GM23338 (cell line): ENCODE data around the gene TXNL4A.

Source experiments
- CREB1 ChIP-seq: fragments of 250-450 bp; sonication (Bioruptor Pico); IDR thresholded peaks from 2 replicates; pipeline ENCODE4 v1.5.0; 2020; ENCODE audit warnings: low read depth, mild to moderate bottlenecking, moderate library complexity
- EZH2 ChIP-seq: fragments of 200-600 bp; sonication (generic); IDR thresholded peaks from one replicate; pipeline ENCODE4 v1.8.0; 2017; ENCODE audit warnings: antibody characterized with exemption, mild to moderate bottlenecking, low read depth; ENCODE audit not compliant: unreplicated experiment
- NANOG ChIP-seq: IDR thresholded peaks from 2 replicates; pipeline ENCODE4 v1.6.1; 2016; ENCODE audit warnings: antibody characterized with exemption, borderline replicate concordance
- POLR2AphosphoS5 ChIP-seq: IDR thresholded peaks from 2 replicates; pipeline ENCODE4 v1.6.1; 2016; ENCODE audit warnings: antibody characterized with exemption, low read depth
- TF ChIP-seq, protein P1 (sequence below), 2 experiments: fragments of 200-600 bp in 1 of 2; sonication (generic) in 1 of 2; conservative IDR thresholded peaks; 2 replicates each; pipeline versions ENCODE4 v1.5.1 to v1.6.1; 2016 to 2017; ENCODE audit warnings: antibody characterized with exemption in 2 of 2, low read depth in 2 of 2, mild to moderate bottlenecking in 2 of 2, moderate library complexity in 1 of 2
- TF ChIP-seq, protein P2 (sequence below): IDR thresholded peaks from 2 replicates; pipeline ENCODE4 v1.6.1; 2016; ENCODE audit warnings: antibody characterized with exemption
- TF ChIP-seq, protein P3 (sequence below): fragments of 250-450 bp; sonication (Bioruptor Pico); IDR thresholded peaks from 2 replicates; pipeline ENCODE4 v1.5.0; 2020; ENCODE audit warnings: mild to moderate bottlenecking, moderate library complexity

DNA sequence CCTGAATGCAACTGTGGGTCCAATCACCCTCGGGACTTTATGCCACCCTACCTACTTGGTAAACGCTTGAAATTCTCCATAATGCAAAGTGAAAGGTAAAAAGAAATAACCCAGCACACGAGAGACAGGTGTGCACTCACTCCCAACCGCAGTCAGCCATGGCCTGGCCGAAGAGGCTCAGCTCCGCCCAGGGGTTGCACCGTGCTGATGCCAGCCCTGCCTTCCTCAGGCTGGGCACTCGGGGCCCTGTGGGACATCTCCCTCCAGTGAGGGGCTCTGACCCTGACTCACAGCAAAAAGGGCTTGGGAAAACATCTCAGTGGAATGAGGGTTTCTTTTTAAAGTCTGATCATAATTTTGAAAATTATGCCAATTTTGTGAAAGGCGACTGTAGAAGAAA is 50.2 kb downstream of the TXNL4A start:
- TF ChIP-seq, protein P1, sequence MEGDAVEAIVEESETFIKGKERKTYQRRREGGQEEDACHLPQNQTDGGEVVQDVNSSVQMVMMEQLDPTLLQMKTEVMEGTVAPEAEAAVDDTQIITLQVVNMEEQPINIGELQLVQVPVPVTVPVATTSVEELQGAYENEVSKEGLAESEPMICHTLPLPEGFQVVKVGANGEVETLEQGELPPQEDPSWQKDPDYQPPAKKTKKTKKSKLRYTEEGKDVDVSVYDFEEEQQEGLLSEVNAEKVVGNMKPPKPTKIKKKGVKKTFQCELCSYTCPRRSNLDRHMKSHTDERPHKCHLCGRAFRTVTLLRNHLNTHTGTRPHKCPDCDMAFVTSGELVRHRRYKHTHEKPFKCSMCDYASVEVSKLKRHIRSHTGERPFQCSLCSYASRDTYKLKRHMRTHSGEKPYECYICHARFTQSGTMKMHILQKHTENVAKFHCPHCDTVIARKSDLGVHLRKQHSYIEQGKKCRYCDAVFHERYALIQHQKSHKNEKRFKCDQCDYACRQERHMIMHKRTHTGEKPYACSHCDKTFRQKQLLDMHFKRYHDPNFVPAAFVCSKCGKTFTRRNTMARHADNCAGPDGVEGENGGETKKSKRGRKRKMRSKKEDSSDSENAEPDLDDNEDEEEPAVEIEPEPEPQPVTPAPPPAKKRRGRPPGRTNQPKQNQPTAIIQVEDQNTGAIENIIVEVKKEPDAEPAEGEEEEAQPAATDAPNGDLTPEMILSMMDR (conservative IDR thresholded peaks at IDR 0.05; ENCODE audit: low read depth in 2 of 2), result no peak
- no peak for TF ChIP-seq EZH2
- TF ChIP-seq POLR2AphosphoS5, result no peak
- TF ChIP-seq NANOG, result no peak
- TF ChIP-seq, protein P2, sequence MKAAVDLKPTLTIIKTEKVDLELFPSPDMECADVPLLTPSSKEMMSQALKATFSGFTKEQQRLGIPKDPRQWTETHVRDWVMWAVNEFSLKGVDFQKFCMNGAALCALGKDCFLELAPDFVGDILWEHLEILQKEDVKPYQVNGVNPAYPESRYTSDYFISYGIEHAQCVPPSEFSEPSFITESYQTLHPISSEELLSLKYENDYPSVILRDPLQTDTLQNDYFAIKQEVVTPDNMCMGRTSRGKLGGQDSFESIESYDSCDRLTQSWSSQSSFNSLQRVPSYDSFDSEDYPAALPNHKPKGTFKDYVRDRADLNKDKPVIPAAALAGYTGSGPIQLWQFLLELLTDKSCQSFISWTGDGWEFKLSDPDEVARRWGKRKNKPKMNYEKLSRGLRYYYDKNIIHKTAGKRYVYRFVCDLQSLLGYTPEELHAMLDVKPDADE, result no peak
- TF ChIP-seq, protein P3, sequence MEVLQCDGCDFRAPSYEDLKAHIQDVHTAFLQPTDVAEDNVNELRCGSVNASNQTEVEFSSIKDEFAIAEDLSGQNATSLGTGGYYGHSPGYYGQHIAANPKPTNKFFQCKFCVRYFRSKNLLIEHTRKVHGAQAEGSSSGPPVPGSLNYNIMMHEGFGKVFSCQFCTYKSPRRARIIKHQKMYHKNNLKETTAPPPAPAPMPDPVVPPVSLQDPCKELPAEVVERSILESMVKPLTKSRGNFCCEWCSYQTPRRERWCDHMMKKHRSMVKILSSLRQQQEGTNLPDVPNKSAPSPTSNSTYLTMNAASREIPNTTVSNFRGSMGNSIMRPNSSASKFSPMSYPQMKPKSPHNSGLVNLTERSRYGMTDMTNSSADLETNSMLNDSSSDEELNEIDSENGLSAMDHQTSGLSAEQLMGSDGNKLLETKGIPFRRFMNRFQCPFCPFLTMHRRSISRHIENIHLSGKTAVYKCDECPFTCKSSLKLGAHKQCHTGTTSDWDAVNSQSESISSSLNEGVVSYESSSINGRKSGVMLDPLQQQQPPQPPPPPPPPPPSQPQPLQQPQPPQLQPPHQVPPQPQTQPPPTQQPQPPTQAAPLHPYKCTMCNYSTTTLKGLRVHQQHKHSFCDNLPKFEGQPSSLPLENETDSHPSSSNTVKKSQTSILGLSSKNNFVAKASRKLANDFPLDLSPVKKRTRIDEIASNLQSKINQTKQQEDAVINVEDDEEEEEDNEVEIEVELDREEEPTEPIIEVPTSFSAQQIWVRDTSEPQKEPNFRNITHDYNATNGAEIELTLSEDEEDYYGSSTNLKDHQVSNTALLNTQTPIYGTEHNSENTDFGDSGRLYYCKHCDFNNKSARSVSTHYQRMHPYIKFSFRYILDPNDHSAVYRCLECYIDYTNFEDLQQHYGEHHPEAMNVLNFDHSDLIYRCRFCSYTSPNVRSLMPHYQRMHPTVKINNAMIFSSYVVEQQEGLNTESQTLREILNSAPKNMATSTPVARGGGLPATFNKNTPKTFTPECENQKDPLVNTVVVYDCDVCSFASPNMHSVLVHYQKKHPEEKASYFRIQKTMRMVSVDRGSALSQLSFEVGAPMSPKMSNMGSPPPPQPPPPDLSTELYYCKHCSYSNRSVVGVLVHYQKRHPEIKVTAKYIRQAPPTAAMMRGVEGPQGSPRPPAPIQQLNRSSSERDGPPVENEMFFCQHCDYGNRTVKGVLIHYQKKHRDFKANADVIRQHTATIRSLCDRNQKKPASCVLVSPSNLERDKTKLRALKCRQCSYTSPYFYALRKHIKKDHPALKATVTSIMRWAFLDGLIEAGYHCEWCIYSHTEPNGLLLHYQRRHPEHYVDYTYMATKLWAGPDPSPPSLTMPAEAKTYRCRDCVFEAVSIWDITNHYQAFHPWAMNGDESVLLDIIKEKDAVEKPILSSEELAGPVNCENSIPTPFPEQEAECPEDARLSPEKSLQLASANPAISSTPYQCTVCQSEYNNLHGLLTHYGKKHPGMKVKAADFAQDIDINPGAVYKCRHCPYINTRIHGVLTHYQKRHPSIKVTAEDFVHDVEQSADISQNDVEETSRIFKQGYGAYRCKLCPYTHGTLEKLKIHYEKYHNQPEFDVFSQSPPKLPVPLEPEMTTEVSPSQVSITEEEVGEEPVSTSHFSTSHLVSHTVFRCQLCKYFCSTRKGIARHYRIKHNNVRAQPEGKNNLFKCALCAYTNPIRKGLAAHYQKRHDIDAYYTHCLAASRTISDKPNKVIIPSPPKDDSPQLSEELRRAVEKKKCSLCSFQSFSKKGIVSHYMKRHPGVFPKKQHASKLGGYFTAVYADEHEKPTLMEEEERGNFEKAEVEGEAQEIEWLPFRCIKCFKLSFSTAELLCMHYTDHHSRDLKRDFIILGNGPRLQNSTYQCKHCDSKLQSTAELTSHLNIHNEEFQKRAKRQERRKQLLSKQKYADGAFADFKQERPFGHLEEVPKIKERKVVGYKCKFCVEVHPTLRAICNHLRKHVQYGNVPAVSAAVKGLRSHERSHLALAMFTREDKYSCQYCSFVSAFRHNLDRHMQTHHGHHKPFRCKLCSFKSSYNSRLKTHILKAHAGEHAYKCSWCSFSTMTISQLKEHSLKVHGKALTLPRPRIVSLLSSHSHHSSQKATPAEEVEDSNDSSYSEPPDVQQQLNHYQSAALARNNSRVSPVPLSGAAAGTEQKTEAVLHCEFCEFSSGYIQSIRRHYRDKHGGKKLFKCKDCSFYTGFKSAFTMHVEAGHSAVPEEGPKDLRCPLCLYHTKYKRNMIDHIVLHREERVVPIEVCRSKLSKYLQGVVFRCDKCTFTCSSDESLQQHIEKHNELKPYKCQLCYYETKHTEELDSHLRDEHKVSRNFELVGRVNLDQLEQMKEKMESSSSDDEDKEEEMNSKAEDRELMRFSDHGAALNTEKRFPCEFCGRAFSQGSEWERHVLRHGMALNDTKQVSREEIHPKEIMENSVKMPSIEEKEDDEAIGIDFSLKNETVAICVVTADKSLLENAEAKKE (CRISPR knock-in tag), result no peak
- TF ChIP-seq CREB1 (CRISPR knock-in tag), result no peak
